K562 (cell line): Measurements from ENCODE around the gene UBXN1. TPM values are rescaled to one million over a fixed set of nuclear protein-coding genes. Genes with fewer than 3 reads are reported as not detected.

Experiments
- ATAC-seq: fragments of 200-7000 bp; cut with Tn5 transposase; 3 replicates; pipeline ENCODE4 v1.9.1; 2020; ENCODE audit warnings: moderate library complexity
- BruUV-seq: library from RNA; stranded (reverse); fragments of 400-500 nt; replicated peaks from 2 replicates; lab custom pipeline; 2021; lab: Mats Ljungman, UMichigan
- CTCF ChIA-PET: fragments of 300-600 bp; formaldehyde crosslinking; extraction: SDS; loops from one replicate; lab custom pipeline; 2021; ENCODE audit warnings: low intra/inter-chr PET ratio; lab: Yijun Ruan, JAX
- POLR2A ChIA-PET: fragments of 300-600, 350-650 bp; sonication (Branson Sonifier 250); formaldehyde crosslinking; extraction: SDS; loops from one replicate; lab custom pipeline; 2021; ENCODE audit warnings: antibody characterized with exemption, inconsistent platforms; lab: Yijun Ruan, JAX
- DNase-seq, 4 experiments: peaks; one replicate each; pipeline versions ENCODE4 v3.0.0 to v3.0.0-alpha.2; 2011 to 2018; ENCODE audit warnings: low spot score in 3 of 4, mixed read lengths in 3 of 4; ENCODE audit errors: extremely low read depth in 1 of 4
- FAIRE-seq: peaks from 2 replicates; lab custom pipeline; 2011; peaks lifted over from hg19 to GRCh38; lab: Jason Lieb, UNC
- H2AFZ ChIP-seq: 2 replicates; pipeline ENCODE4 v1.6.0; 2011; ENCODE audit warnings: low read depth, low read length, control low read depth, inconsistent platforms
- H3K27ac ChIP-seq: fragments of 200-600 bp; 3 replicates; pipeline ENCODE4 v1.8.0; 2011; ENCODE audit warnings: low read depth, mild to moderate bottlenecking, control low read depth, inconsistent platforms, low read length, moderate library complexity, mixed read lengths; ENCODE audit errors: extremely low read depth
- H3K27me3 ChIP-seq, 2 experiments: fragments of 300-600 bp in 1 of 2; 2 replicates in 1 of 2; 3 replicates in 1 of 2; pipeline versions ENCODE4 v1.6.0 to v1.8.0; 2011; ENCODE audit warnings: inconsistent platforms in 2 of 2, low read length in 2 of 2, mild to moderate bottlenecking in 1 of 2, mixed read lengths in 1 of 2, moderate library complexity in 1 of 2; ENCODE audit not compliant: control insufficient read depth in 2 of 2, insufficient read depth in 2 of 2
- H3K36me3 ChIP-seq: fragments of 300-600 bp; 3 replicates; pipeline ENCODE4 v1.8.0; 2011; ENCODE audit warnings: mild to moderate bottlenecking, low read length, inconsistent platforms; ENCODE audit not compliant: control insufficient read depth, insufficient read depth
- H3K4me1 ChIP-seq, 2 experiments: fragments of 200-600 bp in 1 of 2; replicated peaks in 1 of 2; 2 replicates in 1 of 2; 3 replicates in 1 of 2; pipeline versions ENCODE4 v1.5.1 to v1.8.0; 2011; ENCODE audit warnings: inconsistent platforms in 2 of 2, low read length in 2 of 2, mild to moderate bottlenecking in 1 of 2, mixed read lengths in 1 of 2, moderate library complexity in 1 of 2; ENCODE audit not compliant: control insufficient read depth in 2 of 2, insufficient read depth in 2 of 2
- H3K4me2 ChIP-seq: 2 replicates; pipeline ENCODE4 v1.6.1; 2011; ENCODE audit warnings: low read length, control low read depth, inconsistent platforms, mixed read lengths; ENCODE audit not compliant: insufficient read depth
- H3K4me3 ChIP-seq: fragments of 200-600 bp; sonication (generic), shearing (Covaris generic); 2 replicates; pipeline ENCODE4 v1.5.1; 2016; ENCODE audit warnings: control low read depth, inconsistent platforms
- H3K79me2 ChIP-seq: fragments of 200-600 bp; 3 replicates; pipeline ENCODE4 v1.8.0; 2011; ENCODE audit warnings: low read length, inconsistent platforms; ENCODE audit not compliant: control insufficient read depth, insufficient read depth
- H3K9ac ChIP-seq, 2 experiments: 2 replicates each; pipeline versions ENCODE4 v1.6.0 to v1.6.1; 2011; ENCODE audit warnings: low read depth in 2 of 2, low read length in 2 of 2, control low read depth in 1 of 2, inconsistent platforms in 1 of 2, mild to moderate bottlenecking in 1 of 2, mixed read lengths in 1 of 2; ENCODE audit not compliant: insufficient read depth in 1 of 2
- H3K9me1 ChIP-seq: one replicate; pipeline ENCODE4 v1.6.0; 2011; ENCODE audit warnings: inconsistent platforms, mild to moderate bottlenecking, low read length, moderate library complexity; ENCODE audit not compliant: control insufficient read depth, insufficient read depth
- H3K9me3 ChIP-seq: replicated peaks from 2 replicates; pipeline ENCODE4 v1.5.1; 2011; ENCODE audit warnings: low read depth, low read length, inconsistent platforms; ENCODE audit not compliant: control insufficient read depth, insufficient read depth
- H4K20me1 ChIP-seq: replicated peaks from 2 replicates; pipeline ENCODE4 v1.6.1; 2011; ENCODE audit warnings: low read length, inconsistent platforms, mixed read lengths; ENCODE audit not compliant: control insufficient read depth, insufficient read depth
- CBX1 ChIP-seq: sonication (generic); IDR thresholded peaks from 2 replicates; pipeline ENCODE4 v1.6.1; 2016; ENCODE audit warnings: antibody characterized with exemption, low read depth, mild to moderate bottlenecking
- CHD1 ChIP-seq: fragments of 200-600 bp; sonication (generic); IDR thresholded peaks from one replicate; pipeline ENCODE4 v1.6.1; 2012; ENCODE audit warnings: mild to moderate bottlenecking, moderate library complexity, low read length, inconsistent platforms
- EP400 ChIP-seq: fragments of 450-650 bp; IDR thresholded peaks from 2 replicates; pipeline ENCODE4 v1.6.1; 2017; ENCODE audit warnings: antibody characterized with exemption, mild to moderate bottlenecking, moderate library complexity
- IRF1 ChIP-seq: sonication (generic); formaldehyde crosslinking; IDR thresholded peaks from 2 replicates; pipeline ENCODE4 v1.8.0; 2022; ENCODE audit warnings: missing genetic modification reagents, mild to moderate bottlenecking, borderline replicate concordance
- KAT7 ChIP-seq: sonication (generic); formaldehyde crosslinking; IDR thresholded peaks from 2 replicates; pipeline ENCODE4 v1.8.0; 2022; ENCODE audit warnings: missing genetic modification reagents, mild to moderate bottlenecking, borderline replicate concordance
- MXD1 ChIP-seq: fragments of 250-450 bp; sonication (Bioruptor Pico); IDR thresholded peaks from 2 replicates; pipeline ENCODE4 v1.8.0; 2021; ENCODE audit warnings: borderline replicate concordance, mild to moderate bottlenecking, moderate library complexity; ENCODE audit not compliant: poor library complexity, severe bottlenecking
- PCBP2 ChIP-seq: fragments of 200-400 bp; formaldehyde crosslinking; IDR thresholded peaks from 2 replicates; pipeline ENCODE4 v1.6.1; 2018; ENCODE audit warnings: low read length, low read depth, mild to moderate bottlenecking, moderate library complexity; ENCODE audit not compliant: poor library complexity, severe bottlenecking
- PHTF2 ChIP-seq: fragments of 250-450 bp; sonication (Bioruptor Pico); IDR thresholded peaks from 2 replicates; pipeline ENCODE4 v1.5.0; 2021; ENCODE audit warnings: mild to moderate bottlenecking
- POLR2A ChIP-seq: fragments of 450-650 bp; conservative IDR thresholded peaks from 2 replicates; pipeline ENCODE4 v1.6.1; 2016
- RAD21 ChIP-seq, 2 experiments: fragments of 250-450 bp in 1 of 2; fragments of 450-650 bp in 1 of 2; sonication (Bioruptor Pico) in 1 of 2; formaldehyde crosslinking in 1 of 2; IDR thresholded peaks in 1 of 2; conservative IDR thresholded peaks in 1 of 2; 2 replicates each; pipeline versions ENCODE4 v1.4.0 to v1.8.0; 2020 to 2022; ENCODE audit warnings: mild to moderate bottlenecking in 2 of 2, moderate library complexity in 1 of 2
- RBM34 ChIP-seq: fragments of 200-400 bp; formaldehyde crosslinking; IDR thresholded peaks from 2 replicates; pipeline ENCODE4 v1.6.1; 2018; ENCODE audit warnings: low read length, borderline replicate concordance; ENCODE audit not compliant: insufficient read depth
- TBL1XR1 ChIP-seq, 2 experiments: IDR thresholded peaks; 2 replicates each; pipeline ENCODE4 v1.6.1; 2012; ENCODE audit warnings: improper control_type of control experiment in 2 of 2, low read length in 2 of 2, mild to moderate bottlenecking in 1 of 2
- XRCC5 ChIP-seq: fragments of 200-400 bp; formaldehyde crosslinking; IDR thresholded peaks from 2 replicates; pipeline ENCODE4 v1.6.1; 2017; ENCODE audit warnings: low read depth, mild to moderate bottlenecking, low read length
- ZNF263 ChIP-seq: sonication (generic); formaldehyde crosslinking; IDR thresholded peaks from 2 replicates; pipeline ENCODE4 v1.8.0; 2022; ENCODE audit warnings: mild to moderate bottlenecking, missing genetic modification reagents, borderline replicate concordance
- ZNF324 ChIP-seq: fragments of 250-450 bp; sonication (Bioruptor Pico); IDR thresholded peaks from 2 replicates; pipeline ENCODE4 v1.4.0; 2020; ENCODE audit warnings: mild to moderate bottlenecking
- ZNF41 ChIP-seq: fragments of 250-450 bp; sonication (Bioruptor Pico); conservative IDR thresholded peaks from 2 replicates; pipeline ENCODE4 v1.4.0; 2020; ENCODE audit warnings: mild to moderate bottlenecking
- ZNF584 ChIP-seq: fragments of 200-800 bp; sonication (Bioruptor generic); IDR thresholded peaks from 2 replicates; pipeline ENCODE4 v1.6.1; 2016; ENCODE audit warnings: low read depth, mild to moderate bottlenecking, missing genetic modification characterization, missing compliant biosample characterization
- WGBS: fragments of 100-300 bp; shearing (Covaris generic); methylation state at CpG from one replicate; pipeline ENCODE4 v1.1.6; 2016; ENCODE audit warnings: low coverage, mixed read lengths; ENCODE audit not compliant: insufficient coverage; ENCODE audit errors: missing lambda C conversion rate; 5-methylcytosine and 5-hydroxymethylcytosine counted together
- in situ Hi-C: fragments of 300-500 bp; cut with MboI; formaldehyde crosslinking; loops from 4 replicates; pipeline ENCODE4 v1.15.0; 2018; ENCODE audit warnings: inconsistent platforms, mixed read lengths
- intact Hi-C: fragments of 100-400 bp; cut with micrococcal nuclease; formaldehyde crosslinking; loops from 2 replicates; pipeline ENCODE4 v1.14.2; 2022
- polyA plus RNA-seq, 8 experiments: library from polyadenylated mRNA; depleted of rRNA in 4 of 8; stranded (reverse) in 5 of 8; unstranded in 3 of 8; fragments of >200 nt; fragmentation: Nextera tagmentation in 2 of 8; fragmentation: Illumina TruSeq in 1 of 8; extraction: Ambion mirVana in 2 of 8; extraction: Trizol in 1 of 8; gene quantifications; 2 replicates each; pipeline versions ENCODE4 v1.2.1 to v1.2.3, GENCODE V29; 2011 to 2014; ENCODE audit warnings: inconsistent platforms in 1 of 8, missing spikeins in 1 of 8
- total RNA-seq, 7 experiments: library from RNA; depleted of rRNA in 6 of 7; stranded (reverse); fragments of >200 nt in 6 of 7; fragmentation: Illumina TruSeq in 2 of 7; extraction: Trizol in 2 of 7; gene quantifications; 2 replicates each; pipeline versions ENCODE4 v1.2.1 to v1.2.3, GENCODE V29; 2011 to 2021; ENCODE audit warnings: low replicate concordance in 1 of 7
- TF ChIP-seq, protein P1 (sequence below): sonication (generic); formaldehyde crosslinking; IDR thresholded peaks from 2 replicates; pipeline ENCODE4 v1.9.0; 2022; ENCODE audit warnings: mild to moderate bottlenecking, missing genetic modification reagents
- TF ChIP-seq, protein P2 (sequence below): fragments of 450-650 bp; conservative IDR thresholded peaks from 2 replicates; pipeline ENCODE4 v1.6.1; 2016; ENCODE audit warnings: missing genetic modification characterization, low read depth, mild to moderate bottlenecking, missing compliant biosample characterization, moderate library complexity

The UBXN1 gene
- total and polyA plus RNA-seq, 9 of the 15 experiments (the other 6 are each of a cell fraction or from before 2014, with no cell fraction given): 4.8 to 263 (median 99.7) TPM

- ChIA-PET CTCF (no interaction called here), POLR2A (interaction anchor here (0.6 to 8.8 kb wide), 13 partner anchors 11 to 186 kb away, joined by 3 to 161 read pairs (median 5); partner anchors contain the start of genes GANAB, GNG3, HNRNPUL2 and INTS5)
- H3K27ac ChIP-seq: peak overlapping the region; percentile 94
- BruUV-seq: no TSS peak
- H3K9ac ChIP-seq: peak overlapping the region; percentile 47 to 94; a peak in 3 of 4 replicates
- H2AFZ ChIP-seq: no peak overlapping the region
- in situ Hi-C loops: no loop called here
- DNase-seq (peak in 2 of 4 experiments; percentile 5 to 43), ATAC-seq (no peak), FAIRE-seq (no peak)
- H3K9me3 ChIP-seq: no peaks in the 10 kb centered on the region
- no peaks in the 10 kb centered on the region for H3K9me1 ChIP-seq
- peak overlapping the region; percentile 91 for H3K4me3 ChIP-seq
- H3K36me3 ChIP-seq: peaks cover 55% of the 10 kb centered on the region
- peaks cover 33 to 61% of the 10 kb centered on the region in 2 experiments; a peak in 4 of 5 replicates for H3K4me1 ChIP-seq
- peaks cover 94% of the 10 kb centered on the region for H3K79me2 ChIP-seq
- WGBS: 26% methylated on average over 4 of the region's 4 CpGs
- peaks cover 7% of the 10 kb centered on the region; the same call in 1 of the 2 replicates for H4K20me1 ChIP-seq
- H3K4me2 ChIP-seq: peak overlapping the region; percentile 86
- intact Hi-C loops: loop anchor here (5.0 kb wide), 2 partner anchors 67 to 173 kb away; partner anchors contain the start of gene MTA2
- no peaks in the 10 kb centered on the region for H3K27me3 ChIP-seq
- TF ChIP-seq ZNF41 (CRISPR knock-in tag) (no peak), CHD1 (no peak), EP400 (no peak), MXD1 (CRISPR knock-in tag) (no peak), TBL1XR1 (IDR thresholded peaks at IDR 0.05; ENCODE audit: low read length in 2 of 2) (no peak), ZNF263 (CRISPR knock-in tag) (no peak), POLR2A (no peak; the same call in none of the 2 replicates), ZNF324 (CRISPR knock-in tag) (no peak), RAD21 (CRISPR knock-in tag; conservative IDR thresholded peaks at IDR 0.05 in 1 of 2, IDR thresholded peaks at IDR 0.05 in 1 of 2) (no peak), IRF1 (CRISPR knock-in tag) (no peak), RBM34 (no peak), KAT7 (no peak), ZNF584 (CRISPR knock-in tag) (no peak), CBX1 (no peak), PHTF2 (CRISPR knock-in tag) (no peak), XRCC5 (no peak), PCBP2 (no peak)
- TF ChIP-seq, protein P1, sequence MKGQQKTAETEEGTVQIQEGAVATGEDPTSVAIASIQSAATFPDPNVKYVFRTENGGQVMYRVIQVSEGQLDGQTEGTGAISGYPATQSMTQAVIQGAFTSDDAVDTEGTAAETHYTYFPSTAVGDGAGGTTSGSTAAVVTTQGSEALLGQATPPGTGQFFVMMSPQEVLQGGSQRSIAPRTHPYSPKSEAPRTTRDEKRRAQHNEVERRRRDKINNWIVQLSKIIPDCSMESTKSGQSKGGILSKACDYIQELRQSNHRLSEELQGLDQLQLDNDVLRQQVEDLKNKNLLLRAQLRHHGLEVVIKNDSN (CRISPR knock-in tag): no peak
- TF ChIP-seq, protein P2, sequence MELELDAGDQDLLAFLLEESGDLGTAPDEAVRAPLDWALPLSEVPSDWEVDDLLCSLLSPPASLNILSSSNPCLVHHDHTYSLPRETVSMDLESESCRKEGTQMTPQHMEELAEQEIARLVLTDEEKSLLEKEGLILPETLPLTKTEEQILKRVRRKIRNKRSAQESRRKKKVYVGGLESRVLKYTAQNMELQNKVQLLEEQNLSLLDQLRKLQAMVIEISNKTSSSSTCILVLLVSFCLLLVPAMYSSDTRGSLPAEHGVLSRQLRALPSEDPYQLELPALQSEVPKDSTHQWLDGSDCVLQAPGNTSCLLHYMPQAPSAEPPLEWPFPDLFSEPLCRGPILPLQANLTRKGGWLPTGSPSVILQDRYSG (tag): 0 out of 2 replicates have a peak, but pooled peaks have one; percentile 31
These were observed 9.3 kb downstream of the UBXN1 start for GRCh38 chr11:62669420-62670161.
